Pons (tissue), 1 donor: Measurements from ENCODE around the gene PCNX1.
"Not testable (repeated sequence)": the region's sequence is repeated elsewhere in the genome, so short reads cannot be mapped to it uniquely, and the experiment has no call there.

Experiments used
- DNase-seq: peaks from one replicate; pipeline ENCODE4 v3.0.0-alpha.2; 2016; ENCODE audit warnings: low spot score

Gene PCNX1

DNA sequence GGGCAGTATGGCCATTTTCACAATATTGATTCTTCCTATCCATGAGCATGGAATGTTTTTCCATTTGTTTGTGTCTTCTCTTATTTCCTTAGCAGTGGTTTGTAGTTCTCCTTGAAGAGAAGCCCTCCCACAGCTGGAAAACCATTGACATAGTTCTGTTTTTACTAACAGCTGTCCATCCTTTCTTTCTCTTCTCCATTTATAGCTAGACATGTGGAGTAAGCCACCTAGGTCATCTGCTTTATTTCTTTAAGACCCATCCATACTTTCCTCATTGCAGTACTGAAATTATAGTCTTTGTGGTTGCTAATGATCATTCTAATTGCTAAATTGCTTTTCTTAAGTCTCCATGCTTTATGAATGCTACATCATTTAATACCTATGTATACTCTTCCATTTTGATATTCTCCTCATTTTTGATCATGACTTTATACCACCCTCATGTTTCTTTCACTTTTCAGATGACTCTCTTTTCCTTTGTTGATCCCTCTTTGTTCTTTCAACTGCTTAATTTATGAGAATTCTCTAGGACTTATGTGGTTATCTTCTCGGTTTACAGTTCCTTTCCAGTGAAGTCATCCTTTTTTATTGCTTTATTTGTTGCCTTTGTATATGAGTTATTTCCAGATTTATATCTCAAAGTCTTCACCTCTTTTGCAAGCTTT is 114.2 kb downstream of the PCNX1 start:
- DNase-seq, result no peak

DNA sequence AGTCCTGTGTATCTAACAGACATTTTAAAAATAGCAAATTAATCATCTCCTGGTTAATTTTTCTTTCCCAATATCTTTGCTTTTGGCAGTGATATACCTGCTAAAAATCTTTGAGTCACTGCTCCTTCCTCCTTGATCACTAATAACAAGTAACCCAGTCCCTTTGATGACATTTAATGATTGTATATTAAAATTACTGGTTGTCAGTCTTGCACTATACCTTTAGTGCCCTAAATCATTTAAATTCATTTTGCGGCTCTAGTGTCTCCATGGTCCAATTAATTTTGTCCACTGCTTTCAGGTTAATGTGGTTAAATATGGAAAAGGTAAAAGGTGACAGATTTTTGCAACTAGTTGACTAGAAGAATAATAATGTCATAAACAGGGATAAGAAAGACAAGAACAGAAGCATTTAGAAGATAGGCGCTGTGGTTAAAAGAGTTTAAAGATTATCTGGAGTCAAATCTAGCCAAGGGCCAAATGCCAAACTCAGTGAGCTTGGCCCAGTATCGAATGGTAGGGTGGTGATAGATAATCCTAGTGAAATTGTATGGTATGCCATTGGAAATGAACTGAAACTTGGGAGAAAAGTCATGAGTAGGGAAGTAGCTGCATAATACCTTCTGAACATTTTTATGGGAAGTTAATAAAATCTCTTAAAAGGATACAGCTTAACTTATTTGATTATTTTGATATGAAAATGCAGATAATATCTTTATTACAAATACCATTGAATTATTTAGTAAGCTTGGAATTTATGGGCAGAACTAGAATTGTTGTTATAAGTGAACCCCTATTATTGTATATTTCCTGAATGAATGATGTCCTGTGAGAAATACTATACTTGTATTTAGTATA is 115.0 kb downstream of the PCNX1 start:
- no peak for DNase-seq

DNA sequence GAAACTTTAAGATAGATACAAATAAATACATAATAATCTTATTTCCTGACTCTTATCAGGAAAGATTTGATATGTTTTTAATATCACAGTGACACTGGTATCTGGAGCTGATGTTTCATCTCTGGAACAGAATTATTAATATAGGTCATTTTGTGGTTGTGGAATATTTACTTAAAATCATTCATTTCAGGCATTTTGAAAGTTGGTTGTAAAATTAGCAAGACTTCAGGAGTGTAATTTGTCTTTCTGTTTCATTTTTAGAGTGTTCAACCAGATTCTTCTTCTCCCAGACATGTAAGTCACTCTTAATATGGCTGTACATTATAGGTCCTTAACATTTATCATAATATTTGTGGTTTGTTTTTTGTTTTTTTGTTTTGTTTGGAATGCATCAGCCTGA is 115.7 kb downstream of the PCNX1 start:
- DNase-seq, result no peak

DNA sequence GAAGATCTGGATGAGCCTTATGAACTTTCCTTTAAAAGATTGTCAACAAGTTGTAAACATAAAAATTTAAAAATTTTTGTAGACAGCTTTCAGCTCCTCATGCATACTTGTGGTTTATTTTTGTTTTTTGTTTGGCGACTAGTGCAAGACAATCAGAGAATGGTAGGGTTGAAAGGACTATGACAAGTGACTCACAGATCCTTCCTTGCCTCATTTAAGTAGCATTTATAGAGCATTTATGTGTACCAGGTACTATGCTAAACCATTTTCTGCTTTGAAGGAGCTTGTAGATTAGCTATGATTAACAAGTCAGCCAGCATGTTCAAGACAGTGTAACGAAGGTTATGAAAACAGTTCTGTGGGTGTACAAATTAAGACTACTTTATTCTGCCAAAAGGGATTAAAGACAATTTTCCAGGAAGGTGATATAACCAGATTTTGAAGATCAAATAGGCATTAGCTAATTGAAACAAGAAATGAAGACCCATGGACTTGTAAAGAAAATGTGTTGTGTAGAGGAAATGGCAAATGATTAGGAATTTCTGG is 122.0 kb downstream of the PCNX1 start:
- no peak for DNase-seq

DNA sequence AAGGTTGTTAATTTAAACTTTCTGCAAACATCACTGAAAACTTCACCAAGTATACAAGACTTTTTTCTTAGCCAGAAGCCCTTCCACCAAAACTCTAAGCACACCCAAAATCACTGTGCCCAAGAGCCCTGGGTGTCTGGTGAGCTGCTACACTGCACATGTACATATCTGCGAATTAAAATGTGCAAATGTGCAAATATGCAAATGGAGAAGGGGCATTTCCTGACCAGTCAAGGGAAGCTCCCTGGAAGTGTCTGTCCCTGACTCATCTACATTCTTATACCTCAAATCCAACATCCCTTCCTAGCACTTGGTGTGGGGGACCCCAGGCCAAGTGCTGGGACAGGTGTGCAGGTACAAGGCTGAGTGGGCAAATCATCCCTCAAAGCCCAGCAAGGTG is 123.7 kb downstream of the PCNX1 start:
- DNase-seq, result no peak

DNA sequence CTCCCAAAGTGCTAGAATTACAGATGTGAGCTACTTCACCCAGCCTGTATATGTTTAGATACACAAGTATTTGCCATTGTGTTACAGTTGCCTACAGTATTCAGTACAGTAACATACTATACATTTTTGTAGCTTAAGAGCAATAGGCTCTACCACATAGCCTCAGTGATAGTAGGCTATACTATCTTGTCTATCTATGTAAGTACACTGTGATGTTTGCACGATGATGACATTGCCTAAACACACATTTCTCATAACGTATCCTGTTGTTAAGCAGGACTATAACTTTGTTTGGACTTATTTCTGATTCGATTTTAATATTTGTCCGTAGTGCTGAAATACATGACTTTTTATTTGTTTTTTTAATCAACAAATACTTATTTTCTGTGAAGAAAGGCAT is 129.2 kb downstream of the PCNX1 start:
- DNase-seq, result no peak

DNA sequence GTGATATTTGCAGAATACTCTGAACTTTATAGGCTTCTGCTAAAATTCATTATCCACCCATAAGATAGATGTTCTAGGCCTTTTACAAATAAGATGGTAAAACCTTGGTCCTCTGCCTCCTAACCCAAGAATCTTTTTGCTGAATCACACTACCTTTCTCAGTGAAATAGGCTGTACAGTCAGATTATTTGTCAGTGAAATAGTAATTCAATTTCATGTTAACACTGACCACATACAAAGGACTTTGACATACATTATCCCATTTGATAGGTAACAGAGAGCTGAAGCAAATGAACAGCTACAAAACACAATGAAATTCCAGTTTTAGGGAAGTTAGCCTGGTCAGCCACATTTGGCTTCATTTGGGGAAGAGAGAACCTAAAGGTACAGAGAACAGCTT is 141.1 kb downstream of the PCNX1 start:
- DNase-seq, result no peak

DNA sequence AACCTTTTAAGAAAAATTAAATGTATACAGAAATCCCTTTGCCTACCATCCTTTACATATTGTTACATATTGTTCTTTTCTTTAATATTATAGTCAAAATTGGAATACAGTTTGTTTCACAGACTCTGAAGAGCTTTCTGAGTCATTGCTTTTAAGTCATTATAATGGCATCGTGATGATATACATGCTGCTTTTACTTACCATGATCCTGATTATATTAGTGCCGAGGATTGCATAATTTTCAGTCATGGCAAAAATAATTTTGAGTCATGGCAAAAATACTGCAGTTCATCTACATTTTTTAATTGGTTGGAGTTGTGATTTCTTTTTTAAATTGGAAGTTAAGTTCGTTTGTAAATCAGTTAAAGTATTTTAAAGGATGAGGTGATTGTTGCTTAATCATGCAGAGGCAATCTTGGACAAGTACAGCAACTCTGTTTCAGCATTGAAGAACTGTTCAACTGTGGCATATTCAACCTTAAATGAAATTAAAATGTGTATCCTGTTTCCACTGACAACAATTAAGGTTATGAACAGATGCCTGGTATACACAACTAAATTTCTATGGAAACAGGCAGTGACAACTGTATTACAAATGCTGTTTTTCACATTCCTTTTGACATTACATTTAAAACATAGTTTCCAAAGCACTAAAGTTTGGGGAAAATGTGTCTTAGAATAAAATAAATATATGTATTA is 142.3 kb downstream of the PCNX1 start:
- DNase-seq, result no peak

DNA sequence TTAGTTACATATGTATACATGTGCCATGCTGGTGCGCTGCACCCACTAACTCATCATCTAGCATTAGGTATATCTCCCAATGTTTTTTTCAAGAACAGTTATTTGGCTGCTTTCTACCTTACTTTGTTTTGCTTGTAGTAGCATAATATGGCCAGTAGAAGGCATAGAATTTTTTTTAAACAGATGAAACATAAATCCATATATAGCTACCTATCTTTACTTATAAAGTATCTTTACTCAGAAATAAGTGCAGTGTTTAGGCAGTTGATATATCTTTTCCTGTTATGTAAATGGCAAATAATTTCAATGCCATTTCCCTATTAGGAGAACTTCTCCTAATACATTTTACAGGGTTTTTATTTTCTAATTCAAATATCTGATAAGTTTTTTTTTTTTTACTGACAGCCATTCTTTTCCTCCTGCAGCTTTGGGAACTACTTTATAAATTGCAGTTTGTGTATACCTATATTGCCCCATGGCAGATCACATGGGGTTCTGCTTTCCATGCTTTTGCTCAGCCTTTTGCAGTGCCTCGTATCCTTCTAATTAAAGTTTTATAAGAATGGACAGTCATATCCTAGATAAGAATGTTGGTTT is 143.1 kb downstream of the PCNX1 start:
- no peak for DNase-seq

DNA sequence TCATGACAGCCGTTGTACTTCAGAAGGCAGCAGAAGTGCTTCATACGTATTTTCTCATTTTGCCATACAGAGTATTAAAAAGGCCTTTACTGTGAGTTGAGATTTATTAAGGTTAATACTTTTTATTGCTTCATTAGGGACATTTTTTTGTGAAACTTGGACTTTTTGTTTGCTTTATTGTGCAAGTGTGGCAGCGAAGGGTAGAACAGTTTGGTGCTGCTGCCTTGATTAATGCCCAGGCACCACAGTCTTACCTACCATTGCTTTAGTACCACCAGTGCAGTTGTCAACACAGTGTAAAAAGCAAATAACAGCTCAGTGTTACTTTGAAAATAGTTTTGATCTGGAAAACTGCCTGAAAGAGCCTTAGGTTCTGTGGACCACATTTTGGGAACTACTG is 147.4 kb downstream of the PCNX1 start:
- DNase-seq, result no peak

DNA sequence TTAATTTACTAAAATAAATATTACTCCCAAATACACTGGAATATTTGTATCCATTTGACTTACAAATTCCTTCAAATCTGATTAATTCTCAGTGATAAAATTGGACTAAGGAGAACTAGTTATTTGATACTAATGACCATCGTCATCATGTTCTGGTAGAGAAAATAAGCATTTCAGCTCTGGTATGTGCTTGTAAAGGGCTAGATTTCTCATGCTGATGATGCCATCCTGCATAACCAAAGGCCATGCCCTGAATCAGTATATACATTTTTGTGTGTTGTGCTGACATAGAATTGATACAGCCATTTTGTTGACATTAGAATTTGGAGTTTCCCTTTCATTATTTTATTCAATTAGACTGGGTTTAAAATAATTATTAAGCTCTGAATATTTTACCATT is 148.9 kb downstream of the PCNX1 start:
- DNase-seq, result no peak

DNA sequence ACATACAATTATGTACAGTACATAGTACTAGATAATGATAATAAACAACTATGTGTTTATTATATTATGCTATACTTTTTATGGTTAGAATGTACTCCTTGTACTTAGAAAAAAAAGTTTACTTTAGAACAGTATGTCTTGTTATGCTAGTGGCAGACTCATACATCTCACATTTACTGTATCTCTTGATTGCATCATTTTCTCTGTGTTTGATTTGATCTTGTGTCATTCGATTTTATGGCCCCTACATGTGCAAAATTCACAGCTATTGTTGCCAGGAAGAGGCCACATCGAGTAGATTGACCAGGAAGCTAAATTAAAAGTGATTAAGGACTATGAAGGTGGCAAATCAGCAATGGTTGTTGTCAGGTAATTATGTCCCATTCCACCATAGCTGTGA is 153.0 kb downstream of the PCNX1 start:
- no peak for DNase-seq

DNA sequence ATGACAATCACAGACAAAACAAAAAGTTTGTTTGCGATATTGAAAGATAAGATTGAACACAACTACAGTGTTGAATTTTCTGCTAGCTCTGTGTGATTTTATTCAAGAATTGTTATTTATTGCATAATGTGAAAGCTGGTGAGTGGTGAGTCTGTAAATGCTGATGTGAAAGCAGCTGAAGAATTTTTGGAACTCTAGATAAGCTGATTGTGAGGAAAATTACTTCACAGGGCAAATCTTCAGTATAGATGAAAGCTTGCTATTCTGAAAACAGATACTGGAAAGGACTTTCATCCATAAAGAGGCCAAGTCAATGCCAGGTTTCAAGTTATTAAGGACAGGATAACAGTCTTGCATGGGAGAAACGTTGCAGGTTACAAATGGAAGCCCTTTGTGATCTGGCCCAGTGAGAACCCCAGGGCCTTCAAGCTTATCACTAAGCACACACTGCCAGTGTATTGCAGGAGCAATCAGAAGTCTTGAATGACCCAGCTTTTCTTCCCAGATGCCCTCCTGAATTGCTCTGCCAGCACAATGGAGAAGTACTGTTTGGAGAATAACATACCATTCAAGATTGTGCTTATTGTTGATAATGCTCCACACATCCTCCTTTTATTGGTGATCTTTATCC is 153.7 kb downstream of the PCNX1 start:
- no peak for DNase-seq

DNA sequence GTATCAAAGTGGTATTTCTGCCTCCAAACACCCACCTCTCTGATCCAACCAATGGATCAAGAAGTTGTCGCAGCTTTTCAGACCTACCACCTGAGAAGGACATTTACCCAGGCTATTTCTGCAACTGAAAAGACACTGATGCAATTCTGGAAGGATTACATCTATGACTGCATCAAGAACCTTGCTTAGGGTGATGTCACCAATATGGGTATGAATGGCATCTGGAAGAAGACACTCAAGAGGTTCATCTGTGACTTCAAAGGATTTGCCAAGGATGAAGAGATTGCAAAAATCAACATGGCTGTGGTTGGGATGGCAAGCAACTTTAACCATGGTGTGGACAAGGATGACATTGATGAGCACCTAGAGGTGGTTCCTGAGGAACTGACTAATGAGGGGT is 154.2 kb downstream of the PCNX1 start:
- no peak for DNase-seq

DNA sequence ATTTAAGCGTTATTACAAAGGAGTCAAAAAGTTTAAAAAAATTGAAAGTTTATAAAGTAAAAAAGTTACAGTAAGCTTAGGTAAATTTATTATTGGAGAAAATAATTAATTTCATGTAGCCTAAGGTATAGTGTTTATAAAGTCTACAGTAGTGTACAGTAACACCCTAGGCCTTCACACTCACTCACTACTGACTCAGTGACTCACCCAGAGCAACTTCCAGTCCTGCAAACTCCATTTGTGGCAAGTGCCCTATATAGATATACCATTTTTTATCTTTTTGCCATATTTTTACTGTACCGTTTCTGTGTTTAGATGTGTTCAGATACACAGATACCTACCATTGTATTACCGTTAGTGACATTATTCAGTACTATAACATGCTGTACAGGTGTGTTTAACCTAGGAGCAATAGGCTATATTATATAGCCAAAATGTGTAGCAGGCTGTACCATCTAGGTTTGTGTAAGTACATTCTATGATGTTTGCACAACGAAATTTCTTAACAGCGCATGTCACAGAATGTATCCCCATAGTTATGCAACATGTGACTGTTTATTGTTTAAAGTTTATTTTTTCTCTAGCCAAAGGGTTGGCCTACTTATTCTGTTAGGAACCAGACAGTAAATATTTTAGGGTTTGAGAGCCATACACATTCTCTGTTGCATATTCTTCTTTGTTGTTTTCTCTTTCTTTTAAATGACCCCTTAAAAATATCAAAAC is 155.5 kb downstream of the PCNX1 start:
- DNase-seq, result no peak

DNA sequence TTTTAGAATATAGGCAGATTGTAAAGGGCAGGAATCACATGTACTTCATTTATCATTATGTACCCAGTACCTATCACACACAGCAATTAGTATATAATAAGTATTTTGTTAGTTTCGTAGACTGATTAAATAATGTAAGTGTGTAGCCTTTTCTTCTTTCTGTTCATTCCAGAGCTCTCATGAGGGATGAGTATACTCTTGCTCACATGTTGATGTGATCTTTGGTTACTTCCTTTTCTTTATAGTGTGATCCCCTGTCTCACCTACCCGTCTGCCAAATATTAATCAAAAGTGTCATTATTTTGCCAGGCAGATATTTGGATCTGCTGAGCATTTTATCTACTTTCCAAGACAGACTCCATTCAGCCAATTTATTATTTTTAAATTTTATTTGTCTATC is 156.1 kb downstream of the PCNX1 start:
- DNase-seq, result no peak

DNA sequence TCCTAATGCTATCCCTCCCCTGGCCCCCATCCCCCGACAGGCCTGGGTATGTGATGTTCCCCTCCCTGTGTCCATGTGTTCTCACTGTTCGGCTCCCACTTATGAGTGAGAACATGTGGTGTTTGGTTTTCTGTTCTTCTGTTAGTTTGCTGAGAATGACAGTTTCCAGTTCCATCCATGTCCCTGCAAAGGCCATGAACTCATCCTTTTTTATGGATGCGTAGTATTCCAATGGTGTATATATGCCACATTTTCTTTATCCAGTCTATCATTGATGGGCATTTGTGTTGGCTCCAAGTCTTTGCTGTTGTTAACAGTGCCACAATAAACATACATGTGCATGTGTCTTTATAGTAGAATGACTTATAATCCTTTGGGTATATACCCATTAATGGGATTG is 157.5 kb downstream of the PCNX1 start:
- DNase-seq, result not testable (repeated sequence)

DNA sequence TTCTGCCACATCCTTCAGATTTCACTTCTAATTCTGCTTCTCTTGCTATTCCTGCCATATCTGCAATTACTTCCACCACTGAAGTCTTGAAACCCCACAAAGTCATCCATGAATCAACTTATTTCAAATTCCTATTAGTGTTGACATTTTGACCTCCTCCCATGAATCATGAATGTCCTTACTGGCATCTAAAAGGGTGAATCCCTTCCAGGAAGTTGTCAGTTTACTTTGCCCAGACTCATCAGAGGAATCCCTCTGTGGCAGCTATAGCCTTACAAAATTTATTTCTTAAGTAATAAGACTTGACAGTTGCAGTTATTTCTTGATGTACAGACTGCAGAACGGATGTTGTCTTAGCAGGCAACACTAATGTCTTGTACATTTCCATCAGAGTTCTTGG is 162.9 kb downstream of the PCNX1 start:
- DNase-seq, result no peak

DNA sequence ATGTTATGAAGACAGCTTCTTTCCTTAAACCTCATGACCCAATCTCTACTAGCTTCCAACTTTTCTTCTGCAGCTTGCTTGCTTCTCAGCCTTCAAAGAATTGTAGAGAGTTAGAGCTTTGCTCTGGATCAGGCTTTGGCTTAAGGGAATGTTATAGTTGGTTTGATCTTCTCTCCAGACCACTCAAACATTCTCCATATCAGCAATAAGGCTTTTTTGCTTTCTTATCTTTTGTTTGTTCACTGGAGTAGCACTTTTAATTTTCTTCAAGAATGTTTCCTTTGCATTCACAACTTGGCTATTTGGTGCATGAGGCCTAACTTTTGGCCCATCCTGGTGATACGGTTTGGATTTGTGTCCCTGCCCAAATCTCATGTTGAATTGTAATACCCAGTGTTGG is 163.8 kb downstream of the PCNX1 start:
- no peak for DNase-seq

DNA sequence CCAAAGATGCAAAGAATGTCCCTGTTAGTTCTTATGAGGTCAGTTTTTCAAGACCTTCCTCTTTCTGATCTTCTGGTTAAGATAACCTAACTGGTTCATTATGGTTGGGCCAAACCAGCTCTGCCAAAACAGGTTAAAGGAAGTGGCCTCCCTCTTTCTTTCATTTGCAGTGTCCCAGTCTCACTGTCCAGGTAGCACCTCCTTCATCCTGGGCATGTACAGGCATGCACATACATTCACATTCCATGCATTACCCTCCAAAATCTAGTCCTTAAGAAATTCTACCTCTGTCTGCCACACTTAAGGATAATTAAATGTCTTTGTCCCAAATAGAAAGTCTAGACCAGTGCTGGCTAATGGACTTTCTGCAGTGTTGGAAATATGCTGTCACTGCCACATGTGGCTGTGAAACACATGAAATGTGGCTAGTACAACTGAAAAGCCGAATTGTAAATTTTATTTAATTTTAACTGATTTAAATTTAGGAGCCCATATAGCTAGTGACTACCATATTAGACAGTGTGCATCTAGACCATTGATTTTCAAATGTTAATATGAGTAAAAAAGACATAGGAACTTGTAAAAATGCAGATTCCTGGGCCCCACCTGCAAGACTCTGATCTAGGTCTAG is 169.3 kb downstream of the PCNX1 start:
- no peak for DNase-seq

DNA sequence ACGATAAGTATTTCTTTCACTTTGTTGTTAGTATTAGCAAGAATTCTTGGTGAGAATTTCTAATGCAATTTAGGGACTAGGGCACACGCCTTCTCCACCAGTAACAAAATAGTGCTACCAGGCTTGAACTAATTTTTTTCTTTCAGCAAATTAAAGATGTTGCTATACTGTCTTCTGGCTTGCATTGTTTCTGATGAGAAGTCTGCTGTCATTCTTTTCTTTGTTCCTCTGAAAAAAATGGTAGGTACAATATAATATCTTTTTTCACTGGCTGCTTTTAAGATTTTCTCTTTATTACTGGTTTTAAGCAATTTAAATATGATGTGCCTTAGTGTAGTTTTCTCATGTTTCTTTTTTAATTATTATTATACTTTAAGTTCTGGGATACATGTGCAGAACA is 171.2 kb downstream of the PCNX1 start:
- DNase-seq, result no peak
